ENCODE data around the gene RPTN.

The RPTN gene

DNA sequence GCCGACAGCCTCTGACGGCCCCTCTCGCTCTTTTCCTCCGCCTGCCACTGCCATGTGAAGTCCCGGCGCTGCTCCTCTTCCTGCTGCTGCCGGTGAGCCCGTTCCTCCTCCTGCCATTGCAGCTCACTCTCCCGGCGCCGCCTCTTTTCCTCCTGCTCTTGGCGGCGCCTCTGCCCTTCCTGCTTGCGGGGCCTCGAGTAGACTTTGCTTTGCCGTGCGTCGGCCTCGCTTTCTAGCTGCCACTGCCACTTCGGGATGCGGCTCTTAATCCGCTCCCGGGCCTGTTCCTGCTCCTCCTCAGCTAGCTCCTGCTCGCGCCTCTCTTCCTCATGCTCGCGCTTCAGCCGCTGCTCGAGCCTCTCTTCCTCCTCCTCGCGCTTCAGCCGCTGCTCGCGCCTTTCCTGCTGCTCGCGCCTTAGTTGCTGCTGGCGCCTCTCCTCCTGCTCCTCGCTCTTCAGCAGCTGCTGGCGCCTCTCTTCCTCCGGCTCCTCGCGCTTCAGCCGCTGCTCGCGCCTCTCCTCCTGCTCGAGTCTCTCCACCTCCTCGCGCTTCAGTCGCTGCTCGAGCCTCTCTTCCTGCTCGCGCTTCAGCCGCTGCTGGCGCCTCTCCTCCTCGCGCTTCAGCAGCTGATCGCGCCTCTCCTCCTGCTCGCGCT, 48.0 kb downstream of the RPTN start:
- peak; percentile 24 for DNase-seq

DNA sequence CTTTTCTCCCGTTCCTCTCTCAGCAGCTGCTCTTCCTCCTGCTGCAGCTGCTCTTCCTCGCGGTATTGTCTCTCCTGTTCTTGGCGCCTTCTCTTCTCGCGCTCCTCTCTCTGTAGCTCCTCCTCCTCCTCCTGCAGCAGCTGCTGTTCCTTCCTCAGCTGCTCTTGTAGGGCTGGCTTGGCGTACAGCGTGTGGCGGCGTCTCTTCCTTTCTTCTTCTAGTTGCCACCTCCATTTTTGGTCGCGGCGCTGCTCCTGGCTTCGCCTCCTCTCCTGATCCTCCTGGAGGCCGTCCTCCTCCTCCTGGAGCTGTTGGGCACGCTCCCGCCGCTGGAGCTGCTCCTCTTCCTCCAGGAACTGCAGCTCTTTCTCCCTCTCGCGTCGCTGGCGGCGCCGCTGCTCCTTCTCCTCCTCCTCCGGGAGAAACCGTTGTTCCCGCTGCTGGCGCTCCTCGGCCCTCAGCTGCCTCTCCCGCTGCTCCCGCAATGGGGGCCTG, 48.6 kb downstream of the RPTN start:
- peak; percentile 16 for DNase-seq

DNA sequence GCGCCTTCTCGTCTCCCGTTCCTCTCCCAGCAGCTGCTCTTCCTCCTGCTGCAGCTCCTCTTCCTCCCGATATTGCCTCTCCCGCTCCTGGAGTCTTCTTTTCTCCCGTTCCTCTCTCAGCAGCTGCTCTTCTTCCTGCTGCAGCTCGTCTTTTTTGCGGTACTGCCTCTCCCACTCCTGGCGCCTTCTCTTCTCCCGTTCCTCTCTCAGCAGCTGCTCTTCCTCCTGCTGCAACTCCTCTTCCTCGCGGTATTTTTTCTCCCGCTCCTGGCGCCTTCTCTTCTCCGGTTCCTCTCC, 49.1 kb downstream of the RPTN start:
- no peak for DNase-seq

DNA sequence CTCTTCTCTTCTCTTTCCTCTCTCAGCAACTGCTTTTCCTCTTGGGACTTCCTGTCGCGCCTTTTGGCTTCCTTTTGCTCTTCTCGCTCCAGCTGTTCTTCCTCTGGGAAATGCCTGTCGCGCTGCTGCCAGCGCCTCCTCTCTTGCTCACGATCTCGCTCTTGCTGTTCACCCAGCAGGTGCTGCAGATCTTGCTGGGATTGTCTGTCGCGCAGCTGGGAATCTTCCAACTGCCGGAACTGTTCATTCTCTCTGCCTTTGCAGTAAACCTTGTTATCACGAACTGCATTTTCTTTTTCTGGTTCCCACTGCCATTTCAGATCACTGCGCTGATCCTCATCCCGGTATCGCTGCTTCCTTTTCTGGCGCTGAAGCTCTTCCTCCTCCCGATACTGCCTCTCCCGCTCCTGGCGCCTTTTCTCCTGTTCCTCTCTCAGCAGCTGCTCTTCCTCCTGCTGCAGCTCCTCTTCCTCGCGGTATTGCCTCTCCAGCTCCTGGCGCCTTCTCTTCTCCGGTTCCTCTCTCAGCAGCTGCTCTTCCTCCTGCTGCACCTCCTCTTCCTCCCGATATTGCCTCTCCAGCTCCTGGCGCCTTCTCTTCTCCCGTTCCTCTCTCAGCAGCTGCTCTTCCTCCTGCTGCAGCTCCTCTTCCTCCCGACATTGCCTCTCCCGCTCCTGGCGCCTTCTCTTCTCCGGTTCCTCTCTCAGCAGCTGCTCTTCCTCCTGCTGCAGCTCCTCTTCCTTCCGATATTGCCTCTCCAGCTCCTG, 49.6 kb downstream of the RPTN start:
- DNase-seq = no peak

DNA sequence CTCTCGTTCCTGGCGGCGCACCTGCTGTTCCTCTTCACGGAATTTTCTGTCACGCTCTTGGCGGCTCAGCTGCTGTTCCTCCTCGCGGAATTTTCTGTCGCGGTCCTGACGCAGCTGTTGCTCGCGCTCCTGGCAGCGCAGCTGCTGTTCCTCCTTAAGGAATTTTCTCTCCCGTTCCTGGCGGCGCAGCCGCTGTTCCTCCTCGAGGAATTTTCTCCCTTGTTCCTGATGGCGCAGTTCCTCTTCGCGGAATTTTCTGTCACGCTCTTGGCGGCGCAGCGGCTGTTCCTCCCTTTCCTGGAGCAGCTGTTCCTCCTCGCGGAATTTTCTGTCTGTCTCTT, 50.2 kb downstream of the RPTN start:
- no peak for DNase-seq

DNA sequence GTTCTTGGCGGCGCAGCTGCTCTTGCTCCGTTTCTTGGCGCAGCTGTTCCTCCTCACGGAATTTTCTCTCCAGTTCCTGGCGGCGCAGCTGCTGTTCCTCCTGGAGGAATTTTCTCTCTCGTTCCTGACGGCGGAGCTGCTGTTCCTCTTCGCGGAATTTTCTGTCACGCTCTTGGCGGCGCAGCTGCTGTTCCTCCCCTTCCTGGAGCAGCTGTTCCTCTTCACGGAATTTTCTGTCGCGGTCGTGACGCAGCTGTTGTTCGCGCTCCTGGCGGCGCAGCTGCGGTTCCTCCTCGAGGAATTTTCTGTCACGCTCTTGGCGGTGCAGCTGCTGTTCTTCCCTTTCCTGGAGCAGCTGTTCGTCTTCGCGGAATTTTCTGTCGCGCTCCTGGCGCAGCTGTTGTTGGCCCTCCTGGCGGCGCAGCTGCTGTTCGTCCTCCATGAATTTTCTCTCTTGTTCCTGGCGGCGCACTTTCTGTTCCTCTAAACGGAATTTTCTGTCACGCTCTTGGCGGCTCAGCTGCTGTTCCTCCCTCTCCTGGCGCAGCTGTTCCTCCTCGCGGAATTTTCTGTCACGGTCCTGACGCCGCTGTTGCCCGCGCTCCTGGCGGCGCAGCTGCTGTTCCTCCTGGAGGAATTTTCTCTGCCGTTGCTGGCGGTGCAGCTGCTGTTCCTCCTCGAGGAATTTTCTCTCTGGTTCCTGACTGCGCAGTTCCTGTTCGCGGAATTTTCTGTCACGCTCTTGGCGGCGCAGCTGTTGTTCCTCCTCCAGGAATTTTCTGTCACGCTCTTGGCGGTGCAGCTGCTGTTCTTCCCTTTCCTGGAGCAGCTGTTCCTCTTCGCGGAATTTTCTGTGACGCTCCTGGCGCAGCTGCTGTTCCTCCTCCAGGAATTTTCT, 50.8 kb downstream of the RPTN start:
- peak; percentile 65 for DNase-seq

DNA sequence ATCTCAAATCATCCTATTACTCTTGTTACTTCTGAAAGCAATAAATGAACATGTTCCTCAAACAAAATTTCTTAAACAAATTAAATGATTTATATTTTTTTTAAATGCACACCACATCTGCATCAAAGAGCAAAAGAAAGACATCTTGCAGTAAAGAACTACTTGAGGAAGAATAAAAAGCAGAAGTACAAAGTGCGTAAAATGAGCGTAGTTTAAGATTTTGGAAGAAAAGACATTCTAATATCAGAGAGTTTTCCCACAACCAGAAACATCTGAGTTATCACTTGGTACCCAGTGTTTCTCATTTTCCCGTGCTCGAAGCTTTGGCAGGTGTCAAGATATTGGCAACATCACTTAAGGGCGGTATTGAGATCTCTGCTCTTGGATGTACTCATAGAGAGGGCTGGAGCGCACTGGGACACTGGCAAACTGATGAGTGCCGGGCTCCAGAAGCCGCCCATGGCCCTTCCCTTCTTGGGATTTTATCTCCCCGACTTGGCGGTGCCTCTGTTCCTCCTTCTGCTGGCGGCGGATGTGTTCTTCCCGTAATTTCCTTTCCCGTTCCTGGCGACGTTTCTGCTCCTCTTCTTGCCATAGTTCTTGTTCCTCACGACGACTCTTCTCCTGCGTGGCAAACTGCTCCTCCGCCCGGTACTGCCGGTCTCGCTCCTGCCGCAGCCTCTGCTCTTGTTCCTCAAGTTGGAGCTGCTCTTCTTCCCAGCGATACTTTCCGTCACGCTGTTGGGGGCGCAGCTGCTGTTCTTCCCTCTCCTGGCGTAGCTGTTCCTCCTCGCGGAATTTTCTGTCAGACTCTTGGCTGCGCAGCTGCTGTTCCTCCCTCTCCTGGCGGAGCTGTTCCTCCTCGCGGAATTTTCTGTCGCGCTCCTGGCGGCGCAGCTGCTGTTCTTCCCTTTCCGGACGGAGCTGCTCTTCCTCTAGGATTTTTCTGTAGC, 51.7 kb downstream of the RPTN start:
- DNase-seq = peak; percentile 14

DNA sequence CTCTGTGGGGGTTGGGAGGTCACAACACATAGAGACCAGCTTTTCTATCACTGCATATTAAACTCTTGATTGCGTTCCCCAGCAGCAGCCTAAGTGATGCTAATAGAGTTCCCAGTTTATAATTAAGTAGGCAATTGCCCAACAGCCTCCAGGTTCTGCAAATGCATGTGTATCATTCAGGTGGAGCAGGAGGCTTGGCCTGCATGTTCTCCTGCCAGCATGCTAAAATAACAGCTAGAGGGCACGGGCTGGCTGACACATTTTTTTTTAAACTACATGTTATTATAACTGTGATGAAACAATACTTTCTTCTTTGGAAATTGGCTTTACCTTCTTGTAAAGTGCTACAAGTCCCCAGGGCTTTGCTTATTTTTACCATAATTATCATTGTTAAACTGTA, 54.2 kb downstream of the RPTN start:
- DNase-seq = no peak
